GM21737 (cell line): ENCODE measurements around the gene STK32C.

Experiments
- ATAC-seq: cut with Tn5 transposase; IDR thresholded peaks from one replicate; pipeline ENCODE4 v1.9.1; 2021; ENCODE audit warnings: mild to moderate bottlenecking, moderate library complexity; ENCODE audit not compliant: unreplicated experiment

Gene STK32C

GRCh38 chr10:132250481-132251475 is 57.0 kb downstream of the STK32C start:
- no peak for ATAC-seq

DNA sequence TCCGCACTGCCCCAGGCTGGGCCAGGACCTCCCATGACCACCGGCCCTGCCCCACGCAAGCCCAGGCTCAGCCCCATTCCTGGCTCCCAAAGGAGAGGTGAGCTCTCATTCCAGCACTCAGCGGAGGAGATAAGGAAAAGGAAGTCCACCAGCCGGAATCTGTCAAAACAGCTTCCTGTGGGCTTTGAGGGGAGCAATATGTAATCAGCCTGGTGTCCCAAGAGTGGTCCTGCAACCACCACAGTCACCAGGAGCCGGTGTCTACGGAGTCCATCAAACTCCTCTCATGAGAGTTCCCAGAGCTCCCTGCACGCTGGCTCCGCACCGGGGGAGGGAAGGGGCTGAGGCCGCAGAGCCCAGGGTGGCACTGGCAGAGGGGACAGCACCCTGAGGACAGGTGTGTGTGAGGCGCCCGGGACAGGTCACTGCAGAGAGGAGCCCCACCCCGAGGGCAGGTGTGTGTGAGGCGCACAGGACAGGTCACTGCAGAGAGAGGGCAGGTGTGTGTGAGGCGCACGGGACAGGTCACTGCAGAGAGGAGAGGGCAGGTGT is 57.9 kb downstream of the STK32C start:
- ATAC-seq = no peak

- ATAC-seq = no peak
These were observed 58.5 kb downstream of the STK32C start for GRCh38 chr10:132249226-132249724.

GRCh38 chr10:132248455-132249225 is 59.1 kb downstream of the STK32C start:
- ATAC-seq = no peak

GRCh38 chr10:132247943-132248342 is 59.8 kb downstream of the STK32C start:
- ATAC-seq = no peak

DNA sequence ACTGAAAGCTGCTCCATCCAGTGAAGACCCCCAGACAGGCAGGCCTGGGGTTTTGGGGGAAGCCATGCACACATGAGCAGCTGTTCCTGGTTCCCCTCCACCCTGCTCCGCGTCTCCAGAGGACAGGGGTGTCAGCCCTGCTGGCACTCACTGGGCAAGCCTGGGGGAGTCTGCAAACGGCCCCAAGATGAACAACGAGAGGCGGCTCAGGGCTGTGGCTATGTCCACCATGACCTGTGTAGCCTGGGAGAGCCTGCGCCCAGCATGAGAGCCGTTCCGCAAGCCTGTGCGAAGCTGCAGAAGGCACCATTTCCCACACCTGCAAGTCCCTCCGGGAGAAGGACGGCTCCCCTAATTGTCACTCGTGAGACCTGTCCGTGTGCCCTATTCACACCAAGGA is 61.5 kb downstream of the STK32C start:
- no peak for ATAC-seq

GRCh38 chr10:132245056-132245455 is 62.7 kb downstream of the STK32C start:
- no peak for ATAC-seq

DNA sequence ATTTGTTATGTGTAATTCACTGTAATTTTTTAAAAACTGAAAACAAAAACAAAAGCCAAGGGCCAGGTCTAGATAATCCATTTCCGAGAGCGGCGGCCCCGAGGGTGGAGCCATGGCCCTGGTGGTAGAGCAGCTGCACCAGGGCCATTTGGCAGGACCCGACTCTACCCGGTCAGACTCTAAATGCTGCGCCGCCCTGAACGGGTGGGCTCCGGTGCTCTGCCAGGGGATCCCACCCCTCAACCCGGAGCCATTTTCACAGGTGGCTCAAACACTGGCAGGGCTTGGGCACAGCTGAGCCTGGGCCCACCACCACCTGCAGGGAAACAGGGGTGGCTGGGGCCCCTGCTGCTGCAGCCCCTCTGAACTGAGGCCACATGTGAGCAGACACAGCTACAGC is 64.1 kb downstream of the STK32C start:
- ATAC-seq = no peak

DNA sequence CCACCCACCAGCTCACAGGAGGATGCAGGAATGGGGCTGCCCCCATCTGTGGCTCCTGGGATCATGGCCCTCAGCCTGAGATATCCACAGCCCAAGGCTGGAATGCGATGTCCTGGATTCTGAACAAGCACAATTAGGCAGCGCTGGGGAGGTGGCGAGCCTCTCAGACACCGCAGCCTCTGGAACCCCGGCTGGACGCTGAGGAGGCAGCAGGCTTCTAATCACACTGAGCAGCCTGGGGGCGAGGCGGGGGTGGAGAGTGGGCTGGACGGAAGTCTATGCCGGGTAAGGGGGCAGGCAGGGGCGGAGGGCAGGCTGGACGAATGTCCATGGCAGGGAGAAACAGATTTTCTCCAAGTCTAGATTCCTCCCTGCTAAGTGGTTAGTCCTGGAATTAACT is 64.6 kb downstream of the STK32C start:
- ATAC-seq = no peak

DNA sequence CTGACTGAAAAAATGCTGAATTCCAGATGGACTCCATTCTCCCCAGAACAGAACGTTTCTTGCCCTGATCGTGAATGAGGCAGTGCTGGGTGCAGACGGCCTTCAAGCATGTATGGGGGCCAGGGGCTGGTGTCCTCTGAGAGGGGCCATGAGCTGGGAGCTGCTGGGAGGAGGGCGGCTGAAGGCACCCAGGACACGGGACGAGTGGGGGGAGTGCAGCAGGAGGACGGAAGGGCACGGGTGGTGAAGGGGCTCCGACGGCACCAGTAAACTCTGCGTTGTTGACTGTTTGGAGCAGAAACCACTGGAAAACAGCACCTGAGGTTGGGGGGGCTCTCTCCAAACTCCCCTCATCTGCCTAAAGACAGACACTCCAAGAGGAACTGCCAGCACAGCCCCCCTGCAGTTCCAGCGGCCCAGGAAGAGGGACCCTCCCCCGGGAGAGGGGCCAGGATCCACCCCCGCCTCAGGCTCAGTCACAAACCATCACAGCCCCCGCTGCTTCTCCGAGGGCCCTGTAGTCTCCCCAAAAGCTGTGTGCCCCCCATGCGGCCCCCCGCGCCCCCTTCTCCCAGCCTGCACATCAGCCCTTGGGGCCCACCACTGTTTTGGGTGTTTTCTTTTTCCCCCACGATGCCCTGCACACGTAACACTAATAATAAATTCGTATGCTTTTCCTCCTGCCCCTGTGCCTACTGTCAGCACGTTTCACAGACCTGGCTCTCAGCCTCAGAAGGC is 65.5 kb downstream of the STK32C start:
- ATAC-seq = no peak

DNA sequence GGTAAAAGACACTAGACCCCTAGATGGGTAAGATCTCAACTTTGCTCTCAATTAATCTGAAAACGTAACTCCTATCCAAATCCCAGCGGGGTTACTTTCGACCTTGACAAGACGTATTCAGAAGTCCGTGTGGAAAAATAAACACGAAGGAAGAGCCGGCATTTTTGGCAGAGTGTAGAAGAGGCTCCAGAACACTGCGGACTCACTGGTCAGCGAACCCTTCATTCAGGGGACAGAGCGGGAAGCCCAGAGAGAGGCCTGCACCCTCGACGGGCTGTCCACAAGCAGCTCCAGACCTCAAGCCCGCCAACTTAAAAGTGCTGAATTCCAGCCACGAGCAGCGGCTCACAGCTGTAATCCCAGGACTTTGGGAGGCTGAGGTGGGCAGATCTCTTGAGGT is 66.3 kb downstream of the STK32C start:
- ATAC-seq = no peak

DNA sequence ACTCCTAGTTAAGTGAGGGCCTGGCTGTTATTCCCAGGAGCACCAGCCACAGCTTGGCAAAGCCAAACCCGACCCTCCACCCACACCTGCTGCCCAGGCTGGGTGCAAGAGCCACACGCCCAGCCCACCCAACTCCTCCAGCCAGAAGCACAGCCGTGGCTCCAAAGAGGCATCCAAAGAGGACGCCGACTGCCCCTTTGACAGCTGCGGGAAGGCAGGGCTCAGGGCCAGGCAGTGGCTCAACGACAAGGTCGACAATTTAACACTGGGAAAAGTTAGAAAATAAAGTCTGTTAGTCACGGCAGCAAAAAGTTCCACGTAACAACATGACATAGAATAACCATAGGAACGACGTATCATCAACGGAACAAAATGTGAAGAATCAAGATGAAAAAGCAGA is 66.7 kb downstream of the STK32C start:
- no peak for ATAC-seq

GRCh38 chr10:132240581-132240980 is 67.2 kb downstream of the STK32C start:
- ATAC-seq = no peak

DNA sequence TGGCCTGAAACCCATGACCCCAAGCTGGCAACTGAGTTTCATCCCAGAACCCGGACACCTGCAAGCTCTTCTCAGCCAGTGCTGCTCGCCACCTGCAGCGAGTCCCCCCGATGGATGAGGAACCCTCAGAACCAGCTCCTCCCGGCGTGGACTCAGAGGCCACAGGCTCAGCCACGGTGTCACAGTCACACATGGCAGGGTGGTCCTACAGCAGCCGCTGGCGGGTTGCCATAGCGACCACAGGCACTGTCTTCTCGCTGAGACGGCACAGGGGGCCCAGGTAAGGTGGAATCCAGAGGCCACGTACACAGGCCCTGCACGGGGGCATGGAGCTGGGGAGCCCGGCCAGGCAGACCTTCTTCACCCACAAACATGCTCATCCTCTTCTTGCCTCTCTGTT is 67.6 kb downstream of the STK32C start:
- ATAC-seq = no peak

DNA sequence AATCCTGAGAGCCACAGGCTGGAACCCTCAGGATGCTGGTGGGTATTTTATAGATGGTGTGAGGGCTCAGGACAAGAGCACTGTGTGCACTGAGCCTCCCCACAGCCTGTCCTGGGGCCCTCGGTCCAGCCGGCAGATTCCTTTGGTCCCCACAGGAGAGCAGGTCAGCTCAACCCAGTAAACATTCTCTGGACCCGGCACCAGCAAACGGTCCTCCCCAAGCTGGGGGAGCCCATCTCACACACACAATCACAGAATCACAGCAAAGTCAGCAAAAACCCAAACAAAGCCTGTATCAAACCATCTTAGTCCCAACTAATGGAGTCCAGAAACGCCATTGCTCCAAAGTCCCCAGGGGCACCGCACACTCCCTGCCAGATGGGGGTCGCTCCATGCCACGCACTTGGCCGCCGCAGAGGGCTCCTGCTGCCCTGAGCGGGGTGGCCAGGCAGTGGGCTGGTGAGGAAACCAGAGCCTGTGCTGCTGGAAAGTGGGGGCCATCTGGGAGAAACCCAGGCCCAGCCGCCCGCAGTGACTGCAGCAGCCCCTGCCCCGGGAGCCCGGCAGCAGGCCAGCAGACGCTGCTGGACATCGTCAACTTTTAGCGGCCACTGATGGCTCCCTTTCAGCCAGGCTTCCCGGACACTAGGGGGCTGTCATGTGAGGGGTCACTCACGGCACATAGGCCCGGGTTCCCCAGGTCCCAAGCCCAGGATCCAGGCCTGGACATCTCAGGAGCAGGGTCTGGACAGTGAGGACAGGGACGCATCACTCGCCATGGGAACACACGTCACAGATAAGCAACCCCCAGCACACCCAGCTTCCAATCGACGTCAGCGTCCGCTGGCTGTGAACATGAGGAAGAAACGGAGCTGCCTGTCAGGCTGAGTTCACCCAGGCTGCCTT is 68.4 kb downstream of the STK32C start:
- ATAC-seq = no peak

DNA sequence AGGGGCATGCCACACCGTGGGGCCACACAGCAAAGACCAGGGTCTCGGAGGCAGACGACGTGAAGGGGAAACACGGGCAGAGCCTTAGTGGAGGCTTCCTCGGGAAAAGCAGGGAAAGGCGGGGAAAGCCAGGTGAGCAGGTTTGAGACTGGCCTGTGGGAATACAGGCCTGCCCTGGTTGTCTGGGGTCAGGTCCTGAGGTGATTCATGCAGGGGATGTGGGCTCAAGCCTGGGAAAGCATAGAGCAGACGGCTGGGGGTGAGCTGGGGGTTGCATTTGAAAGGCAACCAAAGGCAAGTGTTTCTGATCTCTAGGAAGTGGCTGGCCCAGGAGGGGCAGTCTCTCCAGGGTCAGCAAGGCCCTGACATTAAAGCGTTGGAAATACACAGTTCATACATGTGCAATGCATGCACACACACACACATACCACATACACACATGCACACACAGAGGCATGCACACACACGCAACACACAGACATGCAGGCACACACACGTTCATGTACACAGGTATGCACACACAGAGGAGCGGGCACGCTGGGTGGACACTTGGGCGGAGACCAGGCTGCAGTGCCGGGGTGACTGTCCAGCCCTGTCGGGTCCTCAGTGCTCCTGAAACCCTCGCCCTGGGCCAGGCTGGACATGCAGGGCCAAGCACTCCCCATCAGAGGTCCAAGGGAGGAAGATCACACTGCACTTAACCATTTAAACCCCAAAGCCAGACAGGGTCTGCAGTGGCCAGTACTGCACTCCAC is 69.2 kb downstream of the STK32C start:
- no peak for ATAC-seq

DNA sequence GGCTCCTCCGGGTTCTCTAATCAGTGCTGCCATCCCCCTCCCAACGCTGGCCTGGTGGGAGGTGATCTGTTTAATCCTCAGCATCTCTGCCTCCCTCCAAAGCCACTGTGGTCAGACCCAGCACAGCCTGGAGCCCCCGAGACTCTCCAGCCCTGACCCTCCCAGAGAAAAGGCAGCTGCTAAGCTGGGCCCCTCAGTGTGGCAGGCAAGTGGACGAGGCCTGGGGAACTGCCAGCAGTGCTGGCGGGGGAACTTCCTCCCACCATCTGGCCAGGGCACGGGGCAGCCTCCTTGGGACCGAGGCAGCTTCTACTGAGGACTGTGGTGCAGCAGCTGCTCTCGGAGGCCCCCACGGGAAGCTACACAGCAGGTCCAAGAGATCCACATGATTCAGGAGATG is 69.9 kb downstream of the STK32C start:
- ATAC-seq = no peak

GRCh38 chr10:132237396-132237795 is 70.4 kb downstream of the STK32C start:
- no peak for ATAC-seq

DNA sequence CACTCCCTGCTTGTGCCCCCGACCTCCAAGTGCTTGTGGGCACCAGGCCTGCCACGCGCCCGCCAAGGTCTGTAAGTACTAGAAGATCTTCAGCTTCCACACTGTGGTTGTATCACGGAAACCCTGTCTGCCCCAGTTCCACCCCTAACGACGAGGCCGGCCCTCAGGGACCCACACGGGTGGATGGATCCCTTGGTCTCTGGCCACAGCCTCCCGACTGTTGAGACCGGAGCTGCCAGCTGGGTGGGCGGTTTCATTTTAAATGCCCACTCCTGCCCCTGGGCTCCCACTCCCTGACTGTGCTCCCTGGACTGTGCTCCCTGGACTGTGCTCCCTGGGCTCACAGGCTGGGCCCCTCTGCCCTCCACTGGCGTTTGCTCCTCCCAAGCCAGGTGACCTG is 70.9 kb downstream of the STK32C start:
- ATAC-seq = no peak
